K562 (cell line): ENCODE results near the gene TXNRD2. TPM values are rescaled to one million over a fixed set of nuclear protein-coding genes. Genes with fewer than 3 reads are reported as not detected.

ENCODE experiments used
- CBX3 ChIP-seq, 2 experiments: IDR thresholded peaks; 1 replicate in 1 of 2; 2 replicates in 1 of 2; pipeline ENCODE4 v1.6.1; 2012; ENCODE audit warnings: inconsistent platforms in 2 of 2, low read length in 2 of 2, borderline replicate concordance in 1 of 2, control low read depth in 1 of 2
- CHD7 ChIP-seq: fragments of 200-600 bp; sonication (generic); IDR thresholded peaks from one replicate; pipeline ENCODE4 v1.6.1; 2012; ENCODE audit warnings: mild to moderate bottlenecking, low read depth, low read length, inconsistent platforms
- E2F1 ChIP-seq: sonication (generic); formaldehyde crosslinking; IDR thresholded peaks from 2 replicates; pipeline ENCODE4 v1.8.1; 2023; ENCODE audit warnings: mild to moderate bottlenecking, missing genetic modification reagents, moderate library complexity
- JUN ChIP-seq, 2 experiments: sonication (generic) in 1 of 2; formaldehyde crosslinking in 1 of 2; IDR thresholded peaks; 2 replicates each; pipeline versions ENCODE4 v1.6.1 to v1.8.0; 2012 to 2022; ENCODE audit warnings: borderline replicate concordance in 2 of 2, mild to moderate bottlenecking in 2 of 2, improper control_type of control experiment in 1 of 2, low read depth in 1 of 2, low read length in 1 of 2, missing genetic modification reagents in 1 of 2
- POLR2G ChIP-seq: fragments of 200-400 bp; formaldehyde crosslinking; IDR thresholded peaks from 2 replicates; pipeline ENCODE4 v1.6.1; 2017; ENCODE audit warnings: low read depth, mild to moderate bottlenecking, antibody characterized with exemption, low read length, moderate library complexity
- RBM17 ChIP-seq: fragments of 200-400 bp; formaldehyde crosslinking; IDR thresholded peaks from 2 replicates; pipeline ENCODE4 v1.6.1; 2017; ENCODE audit warnings: low read depth, mild to moderate bottlenecking, low read length, borderline replicate concordance
- SMARCC2 ChIP-seq: fragments of 450-650 bp; IDR thresholded peaks from 2 replicates; pipeline ENCODE4 v1.6.1; 2017; ENCODE audit warnings: antibody characterized with exemption, moderate library complexity, mild to moderate bottlenecking, low read depth
- SP2 ChIP-seq: IDR thresholded peaks from 2 replicates; pipeline ENCODE4 v1.6.1; 2011; ENCODE audit warnings: mild to moderate bottlenecking, low read depth, low read length, moderate library complexity; ENCODE audit not compliant: poor library complexity, severe bottlenecking; ENCODE audit errors: extremely low read depth
- SRSF3 ChIP-seq: fragments of 200-400 bp; formaldehyde crosslinking; IDR thresholded peaks from 2 replicates; pipeline ENCODE4 v1.6.1; 2016; ENCODE audit warnings: mild to moderate bottlenecking, low read length, moderate library complexity; ENCODE audit not compliant: insufficient read depth
- TFAM ChIP-seq: fragments of 250-450 bp; sonication (Bioruptor Pico); conservative IDR thresholded peaks from 2 replicates; pipeline ENCODE4 v1.5.0; 2021; ENCODE audit warnings: mild to moderate bottlenecking, moderate library complexity
- YBX1 ChIP-seq: fragments of 450-650 bp; IDR thresholded peaks from 2 replicates; pipeline ENCODE4 v1.7.1; 2016; ENCODE audit warnings: mild to moderate bottlenecking
- ZBTB8A ChIP-seq: fragments of 450-650 bp; IDR thresholded peaks from 2 replicates; pipeline ENCODE4 v1.6.1; 2018; ENCODE audit warnings: mild to moderate bottlenecking, moderate library complexity; ENCODE audit not compliant: partially characterized antibody
- ZFPM2 ChIP-seq: fragments of 250-450 bp; sonication (Bioruptor Pico); IDR thresholded peaks from 2 replicates; pipeline ENCODE4 v1.5.1; 2022; ENCODE audit warnings: mild to moderate bottlenecking
- ZNF75A ChIP-seq: fragments of 450-650 bp; formaldehyde crosslinking; IDR thresholded peaks from 2 replicates; pipeline ENCODE4 v1.4.0; 2020; ENCODE audit warnings: mild to moderate bottlenecking
- polyA plus RNA-seq, 8 experiments: library from polyadenylated mRNA; depleted of rRNA in 4 of 8; stranded (reverse) in 5 of 8; unstranded in 3 of 8; fragments of >200 nt; fragmentation: Nextera tagmentation in 2 of 8; fragmentation: Illumina TruSeq in 1 of 8; extraction: Ambion mirVana in 2 of 8; extraction: Trizol in 1 of 8; gene quantifications; 2 replicates each; pipeline versions ENCODE4 v1.2.1 to v1.2.3, GENCODE V29; 2011 to 2014; ENCODE audit warnings: inconsistent platforms in 1 of 8, missing spikeins in 1 of 8
- total RNA-seq, 7 experiments: library from RNA; depleted of rRNA in 6 of 7; stranded (reverse); fragments of >200 nt in 6 of 7; fragmentation: Illumina TruSeq in 2 of 7; extraction: Trizol in 2 of 7; gene quantifications; 2 replicates each; pipeline versions ENCODE4 v1.2.1 to v1.2.3, GENCODE V29; 2011 to 2021; ENCODE audit warnings: low replicate concordance in 1 of 7

The TXNRD2 gene
- total and polyA plus RNA-seq, 9 of the 15 experiments (the other 6 are each of a cell fraction or from before 2014, with no cell fraction given), result 3.3 to 80.2 (median 49.4) TPM

- TF ChIP-seq CHD7, result peak; percentile 46
- no peak; the same call in 1 of the 2 replicates for TF ChIP-seq E2F1 (CRISPR knock-in tag)
- TF ChIP-seq SP2, result no peak
- no peak for TF ChIP-seq YBX1
- no peak for TF ChIP-seq SMARCC2
- no peak for TF ChIP-seq JUN (IDR thresholded peaks at IDR 0.05; ENCODE audit: borderline replicate concordance, low read depth, low read length)
- no peak for TF ChIP-seq JUN (CRISPR knock-in tag; IDR thresholded peaks at IDR 0.05; ENCODE audit: borderline replicate concordance)
- no peak for TF ChIP-seq RBM17
- TF ChIP-seq ZBTB8A, result no peak
- no peak for TF ChIP-seq TFAM (CRISPR knock-in tag)
- no peak for TF ChIP-seq POLR2G
- TF ChIP-seq SRSF3, result 0 out of 2 replicates have a peak, but pooled peaks have one; percentile 40
- peak; percentile 76; the same call in 1 of the 2 replicates for TF ChIP-seq ZFPM2 (CRISPR knock-in tag)
- no peak; the same call in 1 of the 2 replicates for TF ChIP-seq ZNF75A (CRISPR knock-in tag)
- no peak for TF ChIP-seq CBX3 (IDR thresholded peaks at IDR 0.05; ENCODE audit: borderline replicate concordance in 1 of 2, low read length in 2 of 2)
Observed at GRCh38 chr22:19940536-19941364, 868 bp downstream of the TXNRD2 start (continued).
